Caki2 (cell line): Measurements from ENCODE around the gene TOR1B. TPM values are rescaled to one million over a fixed set of nuclear protein-coding genes. Genes with fewer than 3 reads are reported as not detected.
A peak's percentile ranks its signal among the peaks of the same experiment; 100 is the strongest.

Experiments used
- DNase-seq: peaks from one replicate; pipeline ENCODE4 v3.0.0-alpha.2; 2015; ENCODE audit warnings: low read depth
- in situ Hi-C: cut with HindIII; loops from 2 replicates; pipeline ENCODE4 v1.10.0; 2016; ENCODE audit warnings: low sequenced_read_pairs, low pct_unique_long_range_greater_than_20kb, mixed read lengths
- total RNA-seq: library from RNA; depleted of rRNA; stranded (reverse); fragments of >200 nt; shearing (Covaris generic); gene quantifications from 2 replicates; pipeline ENCODE4 v1.2.3, GENCODE V29; 2014; ENCODE audit warnings: low replicate concordance

TOR1B gene
- total RNA-seq, 1 experiment from 2014 or later = 19.3 TPM

- in situ Hi-C loops = no loop called here
Measured at GRCh38 chr9:129834489-129835127, 31.6 kb downstream of the TOR1B start.

GRCh38 chr9:129835128-129835859 lies 32.3 kb downstream of the TOR1B start, which contains the start of the genes C9orf78 and USP20:
TSS of gene C9orf78 (minus strand) at chr9:129835275. CDS start at chr9:129835221, 54 bp downstream.
TSS of gene USP20 (plus strand) at chr9:129835458. CDS start at chr9:129852556, 17,098 bp downstream.
- peak; percentile 88 for DNase-seq
- in situ Hi-C loops = no loop called here

More at GRCh38 chr9:129834489-129835127, 31.6 kb downstream of the TOR1B start:
- peak; percentile 15 for DNase-seq

DNA sequence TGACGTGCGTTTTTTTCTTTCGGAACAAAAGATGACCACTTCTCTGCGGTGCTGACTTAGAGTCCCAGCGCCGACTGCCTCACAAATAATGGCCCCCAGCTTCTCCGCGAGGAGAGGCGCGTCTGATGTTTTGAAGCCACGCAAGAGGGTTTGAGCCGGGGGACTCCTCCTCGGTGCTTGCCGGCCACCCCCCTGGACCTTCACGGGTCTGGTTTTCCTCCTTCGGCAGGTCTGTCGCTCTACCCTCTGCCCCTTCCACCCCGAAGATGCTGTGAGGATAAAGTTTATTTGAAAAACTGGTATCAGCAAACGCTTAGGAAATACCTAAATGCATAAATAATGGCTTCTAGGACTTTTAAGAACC lies 32.9 kb downstream of the TOR1B start:
- DNase-seq = no peak

GRCh38 chr9:129836311-129837007 lies 33.5 kb downstream of the TOR1B start:
- in situ Hi-C loops = no loop called here
- DNase-seq = no peak

More for the DNA sequence above, 32.9 kb downstream of the TOR1B start:
- in situ Hi-C loops = no loop called here

- peak; percentile 55 for DNase-seq
Measured at GRCh38 chr9:129838707-129839259, 35.8 kb downstream of the TOR1B start.

GRCh38 chr9:129839324-129840023 lies 36.5 kb downstream of the TOR1B start:
- in situ Hi-C loops = no loop called here

More at GRCh38 chr9:129838707-129839259, 35.8 kb downstream of the TOR1B start:
- in situ Hi-C loops = no loop called here

DNA sequence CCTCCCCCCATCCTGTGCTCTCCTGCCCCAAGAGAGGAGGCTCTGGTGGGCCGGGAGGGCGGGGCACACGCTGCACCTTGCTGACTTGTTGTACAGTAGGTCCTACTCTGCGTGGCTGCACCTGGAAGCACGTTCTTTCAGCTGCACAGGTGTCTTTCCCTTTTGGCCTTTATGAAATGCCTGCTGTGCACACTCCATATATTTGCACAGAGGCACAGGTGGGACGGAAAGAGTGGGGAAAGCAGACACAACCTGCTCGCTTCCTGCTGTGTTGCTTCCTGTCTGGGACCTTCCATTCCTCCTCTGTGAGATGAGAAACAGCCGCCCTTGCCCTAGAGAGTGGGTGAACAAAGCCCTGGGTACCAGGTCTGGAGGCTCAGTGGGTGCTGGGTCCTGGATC lies 37.0 kb downstream of the TOR1B start:
- in situ Hi-C loops = no loop called here
- no peak for DNase-seq

More at GRCh38 chr9:129839324-129840023, 36.5 kb downstream of the TOR1B start:
- no peak for DNase-seq

GRCh38 chr9:129841071-129841470 lies 38.1 kb downstream of the TOR1B start:
- no peak for DNase-seq
- in situ Hi-C loops = no loop called here

DNA sequence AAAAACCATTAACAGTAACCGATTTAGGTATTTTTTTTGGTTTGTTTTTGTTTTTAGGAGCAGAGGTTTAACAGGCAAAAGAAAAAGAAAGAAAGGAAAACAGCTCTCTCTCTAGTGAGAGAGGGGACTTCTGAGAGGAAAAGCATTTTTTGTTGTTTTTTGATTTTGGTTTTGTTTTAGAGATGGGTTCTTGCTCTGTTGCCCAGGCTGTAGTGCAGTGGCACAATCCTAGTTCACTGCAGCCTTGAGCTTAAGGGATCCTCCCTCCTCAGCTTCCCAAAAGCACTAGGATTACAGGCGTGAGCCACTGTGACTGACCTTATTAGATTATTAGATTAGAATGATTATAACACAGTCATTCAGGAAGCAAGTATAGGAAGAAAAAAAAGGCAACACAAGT lies 42.4 kb downstream of the TOR1B start:
- DNase-seq = no peak
- in situ Hi-C loops = no loop called here

GRCh38 chr9:129848712-129849441 lies 45.9 kb downstream of the TOR1B start:
- no peak for DNase-seq
- in situ Hi-C loops = no loop called here

DNA sequence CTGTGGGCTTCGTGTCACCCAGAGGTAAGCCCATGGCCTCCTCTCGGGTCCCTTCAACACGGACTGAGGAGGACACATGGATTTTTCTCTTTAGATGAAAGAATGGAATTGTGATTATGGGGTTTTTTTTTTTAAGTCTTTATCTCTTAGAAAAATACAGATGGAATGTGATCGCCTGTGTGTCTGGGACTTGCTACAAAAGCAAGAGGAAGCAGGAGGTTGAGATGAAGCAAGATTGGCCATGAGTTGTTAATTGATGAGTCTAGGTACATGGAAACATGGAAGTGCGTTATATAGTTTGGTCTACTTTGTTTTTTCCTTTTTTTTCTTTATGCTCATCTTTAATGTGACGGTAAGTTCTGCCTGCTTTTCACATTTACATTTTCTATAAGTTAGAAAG lies 46.9 kb downstream of the TOR1B start:
- in situ Hi-C loops = no loop called here
- DNase-seq = peak; percentile 33

- DNase-seq = peak; percentile 95
- in situ Hi-C loops = no loop called here
Measured at GRCh38 chr9:129850821-129851550, 48.0 kb downstream of the TOR1B start.

GRCh38 chr9:129851821-129852220 lies 48.8 kb downstream of the TOR1B start:
- no peak for DNase-seq
- in situ Hi-C loops = no loop called here

DNA sequence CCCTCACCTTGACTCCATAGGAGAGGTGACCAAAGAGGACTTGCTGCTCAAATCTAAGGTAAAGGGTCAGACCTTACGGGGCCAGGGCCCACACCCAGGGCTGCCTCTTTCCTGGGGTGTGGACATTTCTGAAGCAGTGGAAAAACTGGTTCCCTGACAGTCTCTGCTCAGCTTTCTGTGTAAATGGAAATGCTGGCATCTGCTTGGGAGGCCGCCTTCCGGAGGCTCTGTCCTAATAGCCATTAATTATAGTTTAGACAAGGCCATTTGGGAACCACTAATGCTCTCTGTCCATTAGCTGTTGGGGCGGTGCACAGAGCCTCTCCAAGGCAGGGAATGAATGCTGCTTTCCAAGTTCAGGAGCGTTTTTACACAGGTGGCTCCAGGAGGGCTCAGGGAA lies 49.6 kb downstream of the TOR1B start:
- in situ Hi-C loops = no loop called here
- DNase-seq = no peak

DNA sequence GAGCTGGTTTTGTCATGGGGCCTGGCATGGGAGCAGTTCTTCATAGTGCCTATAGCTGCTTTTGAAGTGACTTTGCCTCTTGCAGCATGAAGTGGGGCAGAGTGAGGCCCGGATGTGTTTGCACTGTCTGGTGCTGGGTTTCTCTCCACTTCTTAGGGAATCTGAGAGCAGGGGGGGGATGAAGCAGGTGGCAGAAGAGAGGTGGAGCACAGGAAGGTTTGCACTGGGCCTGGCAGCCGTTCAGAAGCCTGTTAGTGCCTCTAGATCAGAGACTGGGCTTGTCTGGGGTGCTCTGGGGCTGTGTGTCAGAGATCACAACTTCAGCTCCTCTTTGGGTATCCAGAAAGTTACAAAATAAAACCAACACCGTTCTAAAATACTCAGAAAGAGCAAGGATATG lies 50.6 kb downstream of the TOR1B start:
- in situ Hi-C loops = no loop called here
- DNase-seq = no peak

DNA sequence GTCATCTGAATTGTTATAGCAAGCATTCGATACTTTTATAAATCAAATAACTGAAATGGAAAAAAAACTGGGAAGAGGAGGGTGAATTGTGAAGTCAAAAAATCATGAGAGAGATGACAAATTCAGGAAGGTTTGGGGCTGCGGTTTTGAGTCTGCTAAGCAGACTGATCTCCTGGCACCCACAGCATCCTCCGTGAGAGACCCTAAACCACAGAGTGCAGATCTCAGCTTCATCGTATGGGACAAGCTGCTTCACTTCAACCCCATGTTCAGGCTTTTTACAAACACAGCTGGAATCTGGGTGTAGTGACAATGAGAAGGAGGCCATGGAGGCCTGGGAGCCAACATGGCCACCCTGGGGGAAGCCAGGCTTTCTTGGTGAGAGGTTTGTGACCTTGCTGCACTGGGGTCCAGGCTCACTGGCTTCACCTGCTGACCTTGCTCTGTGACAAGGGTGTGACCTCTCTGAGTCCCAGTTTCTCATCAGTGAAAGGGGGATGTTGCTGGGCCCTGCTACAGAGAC lies 51.7 kb downstream of the TOR1B start:
- DNase-seq = no peak
- in situ Hi-C loops = no loop called here

- in situ Hi-C loops = no loop called here
- DNase-seq = no peak
Measured at GRCh38 chr9:129857207-129857606, 54.2 kb downstream of the TOR1B start.
